ENCODE measurements around the gene ME3.
"Not testable (repeated sequence)": the region's sequence is repeated elsewhere in the genome, so short reads cannot be mapped to it uniquely, and the experiment has no call there.

The ME3 gene

DNA sequence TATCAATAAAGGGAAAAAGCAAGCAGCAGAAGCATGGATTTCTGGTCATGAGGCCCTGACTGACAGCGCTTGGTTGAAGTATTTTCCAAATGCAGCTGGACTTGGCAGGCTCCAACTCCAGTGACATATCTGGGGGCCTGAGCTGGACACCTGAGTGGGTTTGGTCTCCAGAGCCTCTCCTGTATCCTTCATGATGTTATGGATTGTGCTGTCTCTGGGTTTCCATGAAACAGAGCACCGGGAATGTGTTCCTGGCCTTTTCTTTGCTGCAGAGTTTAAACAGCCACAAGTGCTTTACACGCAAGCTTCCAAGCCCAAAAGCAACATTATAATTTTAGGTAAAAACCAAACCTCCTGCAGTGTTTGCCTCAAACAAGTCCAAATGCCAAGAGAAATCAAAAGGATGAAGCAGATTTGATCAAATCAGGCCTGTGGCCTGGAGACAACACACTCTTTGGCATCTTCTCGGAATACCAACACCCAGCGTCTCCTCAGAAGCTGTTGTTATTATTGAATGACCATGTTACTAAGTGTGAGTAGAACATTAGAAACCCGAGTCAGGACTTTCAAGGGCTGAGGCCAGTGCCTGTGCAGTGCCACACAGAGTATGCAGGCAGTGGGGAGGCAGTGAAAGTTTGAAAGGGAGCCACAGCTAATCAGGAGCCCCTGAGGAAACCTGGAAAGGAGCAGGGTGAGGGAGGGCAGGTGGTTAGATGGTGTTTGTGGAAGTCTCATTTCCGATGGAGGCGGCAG, 42.0 kb downstream of the ME3 start:
- Histone ChIP-seq H3K4me1 (ENCODE audit: control insufficient read depth, insufficient read depth, low read length) (no peaks in the 10 kb centered on the region), H3K4me3 (ENCODE audit: low read depth, low read length) (no peak overlapping the region), H3K36me3 (ENCODE audit: control insufficient read depth, insufficient read depth, low read length) (no peaks in the 10 kb centered on the region), H3K27me3 (ENCODE audit: control insufficient read depth, insufficient read depth, low read length) (no peaks in the 10 kb centered on the region), H3K9ac (ENCODE audit: low read depth, low read length) (no peak overlapping the region), H3K9me3 (ENCODE audit: control insufficient read depth, insufficient read depth, low read length) (no peaks in the 10 kb centered on the region)

DNA sequence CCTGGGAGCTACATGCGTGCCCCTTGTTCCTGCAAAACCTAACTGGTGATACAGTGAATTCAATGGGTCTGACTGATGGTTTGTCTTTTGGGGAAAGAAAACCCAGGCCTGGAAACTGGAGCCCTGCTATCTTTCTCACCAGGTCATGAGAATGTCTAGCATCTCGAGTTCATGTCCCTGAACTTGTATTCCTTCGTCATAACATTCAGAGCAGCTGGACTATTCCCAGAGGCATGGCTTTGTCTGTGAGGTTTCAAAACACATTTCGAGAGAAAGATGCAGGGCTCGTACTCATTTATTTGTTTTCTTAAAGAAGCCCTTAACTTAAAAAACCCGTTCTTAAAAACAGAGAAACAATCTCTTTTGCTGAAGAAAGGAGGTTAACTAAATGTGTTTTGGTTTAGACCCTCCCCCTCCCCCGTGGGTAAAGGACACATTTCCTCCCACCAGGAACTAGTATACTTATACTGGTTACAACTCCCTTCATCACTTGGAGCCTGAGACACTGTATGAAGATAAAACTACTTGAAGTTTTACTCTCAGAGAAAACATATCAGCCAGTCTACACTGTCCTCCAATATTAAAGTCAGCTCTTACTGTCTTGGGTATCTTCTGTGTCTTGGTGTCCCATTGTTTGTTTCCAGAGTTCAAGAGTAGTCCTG, 43.2 kb downstream of the ME3 start:
- H3K4me1 ChIP-seq (ENCODE audit: control insufficient read depth, insufficient read depth, low read length): no peaks in the 10 kb centered on the region

DNA sequence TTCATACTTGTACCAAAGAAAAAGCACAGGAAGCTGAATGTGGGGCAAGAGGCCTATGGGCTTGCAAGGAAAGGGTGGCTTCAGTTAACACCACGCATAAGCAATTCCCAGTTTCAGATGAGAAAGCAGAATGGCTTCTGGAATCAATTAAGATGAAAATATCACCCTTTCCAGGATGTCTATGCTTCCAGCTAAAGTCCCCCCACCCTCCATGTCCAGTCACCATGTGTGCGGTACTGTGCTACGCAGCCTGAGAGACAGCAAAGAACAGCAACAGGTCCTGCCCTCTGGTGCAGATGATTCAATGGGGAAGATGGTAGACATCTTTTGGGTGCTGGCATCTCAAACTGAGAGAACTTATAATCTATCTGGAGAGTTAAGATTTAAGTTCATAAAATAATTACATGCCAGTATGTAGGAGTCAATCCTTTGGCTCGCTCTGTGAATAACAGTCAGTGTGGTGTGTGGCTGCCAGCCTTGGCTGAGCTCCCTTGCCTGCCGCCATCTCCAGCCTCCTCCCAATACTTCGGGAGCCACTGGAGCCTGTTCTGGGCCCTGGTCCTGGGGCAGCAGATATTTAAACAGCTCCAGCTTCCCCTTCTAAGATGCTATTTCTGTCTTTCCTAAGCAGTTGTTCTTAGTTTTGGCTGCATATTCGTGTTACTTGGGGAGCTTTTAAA, 44.5 kb downstream of the ME3 start:
- Histone ChIP-seq H3K4me1 (ENCODE audit: control insufficient read depth, insufficient read depth, low read length) (no peaks in the 10 kb centered on the region), H3K36me3 (ENCODE audit: control insufficient read depth, insufficient read depth, low read length) (no peaks in the 10 kb centered on the region)

More for the DNA sequence above, 43.2 kb downstream of the ME3 start:
- H3K9me3 ChIP-seq (ENCODE audit: control insufficient read depth, insufficient read depth, low read length): no peaks in the 10 kb centered on the region
- no peaks in the 10 kb centered on the region for H3K36me3 ChIP-seq (ENCODE audit: control insufficient read depth, insufficient read depth, low read length)
- no peaks in the 10 kb centered on the region for H3K27me3 ChIP-seq (ENCODE audit: control insufficient read depth, insufficient read depth, low read length)
- no peak overlapping the region for H3K9ac ChIP-seq (ENCODE audit: low read depth, low read length)
- no peak overlapping the region for H3K4me3 ChIP-seq (ENCODE audit: low read depth, low read length)

GRCh38 chr11:86625981-86626380, 46.4 kb downstream of the ME3 start:
- no peaks in the 10 kb centered on the region for H3K9me3 ChIP-seq (ENCODE audit: control insufficient read depth, insufficient read depth, low read length)
- no peak overlapping the region for H3K4me3 ChIP-seq (ENCODE audit: low read depth, low read length)
- no peaks in the 10 kb centered on the region for H3K27me3 ChIP-seq (ENCODE audit: control insufficient read depth, insufficient read depth, low read length)
- no peaks in the 10 kb centered on the region for H3K36me3 ChIP-seq (ENCODE audit: control insufficient read depth, insufficient read depth, low read length)
- H3K9ac ChIP-seq (ENCODE audit: low read depth, low read length): no peak overlapping the region
- no peaks in the 10 kb centered on the region for H3K4me1 ChIP-seq (ENCODE audit: control insufficient read depth, insufficient read depth, low read length)

More for the DNA sequence above, 44.5 kb downstream of the ME3 start:
- H3K9me3 ChIP-seq (ENCODE audit: control insufficient read depth, insufficient read depth, low read length): no peaks in the 10 kb centered on the region
- no peak overlapping the region for H3K4me3 ChIP-seq (ENCODE audit: low read depth, low read length)
- no peaks in the 10 kb centered on the region for H3K27me3 ChIP-seq (ENCODE audit: control insufficient read depth, insufficient read depth, low read length)
- no peak overlapping the region for H3K9ac ChIP-seq (ENCODE audit: low read depth, low read length)

DNA sequence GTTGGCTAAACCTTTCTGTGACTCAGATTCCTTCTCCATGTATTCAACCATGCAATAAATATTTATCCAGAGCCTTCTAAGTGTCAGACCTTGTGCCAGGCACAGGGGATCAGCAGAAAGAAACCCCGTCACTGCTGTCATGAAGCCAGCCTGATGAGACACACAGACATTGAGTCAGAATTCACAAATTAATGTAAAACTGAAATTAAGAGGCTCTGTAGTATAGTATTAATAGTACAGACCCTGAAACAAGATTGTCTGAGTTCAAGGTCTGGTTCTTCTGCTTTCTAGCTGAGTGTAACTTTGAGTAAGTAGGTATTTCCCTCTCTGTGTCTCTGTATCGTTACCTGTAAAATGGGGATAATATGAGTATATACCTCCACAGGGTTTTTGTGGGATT, 46.9 kb downstream of the ME3 start:
- Histone ChIP-seq H3K4me3 (ENCODE audit: low read depth, low read length) (no peak overlapping the region), H3K9ac (ENCODE audit: low read depth, low read length) (no peak overlapping the region), H3K4me1 (ENCODE audit: control insufficient read depth, insufficient read depth, low read length) (no peaks in the 10 kb centered on the region), H3K27me3 (ENCODE audit: control insufficient read depth, insufficient read depth, low read length) (no peaks in the 10 kb centered on the region), H3K9me3 (ENCODE audit: control insufficient read depth, insufficient read depth, low read length) (no peaks in the 10 kb centered on the region), H3K36me3 (ENCODE audit: control insufficient read depth, insufficient read depth, low read length) (no peaks in the 10 kb centered on the region)

DNA sequence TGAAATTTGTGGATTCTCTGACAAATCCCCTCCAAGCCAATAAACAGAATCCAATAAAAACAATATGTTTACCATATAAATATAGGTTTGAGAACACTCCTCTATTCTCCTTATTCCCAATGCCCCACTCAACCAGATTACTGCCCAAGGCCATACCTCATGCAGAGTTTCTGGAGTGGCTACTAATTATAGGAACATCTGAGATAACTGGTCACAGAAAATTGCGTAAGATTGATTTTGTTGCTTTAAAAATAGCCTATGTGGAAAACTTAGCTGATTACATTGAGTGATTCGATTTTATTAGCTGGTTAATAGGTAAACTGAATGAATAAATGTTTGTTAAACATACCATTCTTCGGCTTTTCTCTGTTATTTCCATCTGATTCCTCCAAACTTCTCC, 48.0 kb downstream of the ME3 start:
- Histone ChIP-seq H3K4me3 (ENCODE audit: low read depth, low read length) (no peak overlapping the region), H3K27me3 (ENCODE audit: control insufficient read depth, insufficient read depth, low read length) (no peaks in the 10 kb centered on the region), H3K36me3 (ENCODE audit: control insufficient read depth, insufficient read depth, low read length) (no peaks in the 10 kb centered on the region), H3K9ac (ENCODE audit: low read depth, low read length) (no peak overlapping the region), H3K4me1 (ENCODE audit: control insufficient read depth, insufficient read depth, low read length) (no peaks in the 10 kb centered on the region), H3K9me3 (ENCODE audit: control insufficient read depth, insufficient read depth, low read length) (no peaks in the 10 kb centered on the region)

- Histone ChIP-seq H3K27me3 (ENCODE audit: control insufficient read depth, insufficient read depth, low read length) (no peaks in the 10 kb centered on the region), H3K36me3 (ENCODE audit: control insufficient read depth, insufficient read depth, low read length) (no peaks in the 10 kb centered on the region), H3K9ac (ENCODE audit: low read depth, low read length) (no peak overlapping the region), H3K4me3 (ENCODE audit: low read depth, low read length) (no peak overlapping the region), H3K9me3 (ENCODE audit: control insufficient read depth, insufficient read depth, low read length) (no peaks in the 10 kb centered on the region), H3K4me1 (ENCODE audit: control insufficient read depth, insufficient read depth, low read length) (no peaks in the 10 kb centered on the region)
Observed at GRCh38 chr11:86623736-86624135, 48.7 kb downstream of the ME3 start.

- H3K27me3 ChIP-seq (ENCODE audit: control insufficient read depth, insufficient read depth, low read length): no peaks in the 10 kb centered on the region
- H3K4me3 ChIP-seq (ENCODE audit: low read depth, low read length): no peak overlapping the region
- no peak overlapping the region for H3K9ac ChIP-seq (ENCODE audit: low read depth, low read length)
- no peaks in the 10 kb centered on the region for H3K36me3 ChIP-seq (ENCODE audit: control insufficient read depth, insufficient read depth, low read length)
- H3K4me1 ChIP-seq (ENCODE audit: control insufficient read depth, insufficient read depth, low read length): no peaks in the 10 kb centered on the region
- no peaks in the 10 kb centered on the region for H3K9me3 ChIP-seq (ENCODE audit: control insufficient read depth, insufficient read depth, low read length)
Observed at GRCh38 chr11:86623041-86623621, 49.3 kb downstream of the ME3 start.

GRCh38 chr11:86621854-86622253, 50.6 kb downstream of the ME3 start:
- Histone ChIP-seq H3K9me3 (ENCODE audit: control insufficient read depth, insufficient read depth, low read length) (no peaks in the 10 kb centered on the region), H3K4me1 (ENCODE audit: control insufficient read depth, insufficient read depth, low read length) (no peaks in the 10 kb centered on the region), H3K27me3 (ENCODE audit: control insufficient read depth, insufficient read depth, low read length) (no peaks in the 10 kb centered on the region), H3K4me3 (ENCODE audit: low read depth, low read length) (no peak overlapping the region), H3K36me3 (ENCODE audit: control insufficient read depth, insufficient read depth, low read length) (no peaks in the 10 kb centered on the region), H3K9ac (ENCODE audit: low read depth, low read length) (no peak overlapping the region)

- no peaks in the 10 kb centered on the region for H3K4me1 ChIP-seq (ENCODE audit: control insufficient read depth, insufficient read depth, low read length)
- no peaks in the 10 kb centered on the region for H3K27me3 ChIP-seq (ENCODE audit: control insufficient read depth, insufficient read depth, low read length)
- H3K9me3 ChIP-seq (ENCODE audit: control insufficient read depth, insufficient read depth, low read length): no peaks in the 10 kb centered on the region
- no peak overlapping the region for H3K9ac ChIP-seq (ENCODE audit: low read depth, low read length)
- no peaks in the 10 kb centered on the region for H3K36me3 ChIP-seq (ENCODE audit: control insufficient read depth, insufficient read depth, low read length)
- H3K4me3 ChIP-seq (ENCODE audit: low read depth, low read length): no peak overlapping the region
Observed at GRCh38 chr11:86620891-86621521, 51.4 kb downstream of the ME3 start.

DNA sequence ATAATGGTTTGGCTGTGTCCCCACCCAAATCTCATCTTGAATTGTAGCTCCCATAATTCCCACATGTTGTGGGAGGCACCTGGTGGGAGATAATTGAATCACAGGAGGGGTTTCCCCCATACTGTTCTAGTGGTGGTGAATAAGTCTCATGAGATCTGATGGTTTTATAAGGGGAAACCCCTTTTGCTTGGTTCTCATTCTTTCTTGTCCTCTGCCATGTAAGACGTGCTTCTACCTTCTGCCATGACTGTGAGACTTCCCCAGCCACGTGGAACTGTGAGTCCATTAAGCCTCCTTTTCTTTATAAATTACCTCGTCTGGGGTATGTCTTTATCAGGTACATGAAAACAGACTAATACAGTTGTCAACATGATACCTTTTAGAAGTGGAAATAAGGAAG, 53.0 kb downstream of the ME3 start:
- H3K4me1 ChIP-seq (ENCODE audit: control insufficient read depth, insufficient read depth, low read length); H3K36me3 ChIP-seq (ENCODE audit: control insufficient read depth, insufficient read depth, low read length); H3K9me3 ChIP-seq (ENCODE audit: control insufficient read depth, insufficient read depth, low read length); H3K27me3 ChIP-seq (ENCODE audit: control insufficient read depth, insufficient read depth, low read length); H3K4me3 ChIP-seq (ENCODE audit: low read depth, low read length); H3K9ac ChIP-seq (ENCODE audit: low read depth, low read length): not testable (repeated sequence)

Measured in iPS-15b (cell line).